ENCODE results near the gene SPATA33. TPM values are rescaled to one million over a fixed set of nuclear protein-coding genes. Genes with fewer than 3 reads are reported as not detected.

SPATA33 gene
- total RNA-seq, 1 experiment from 2014 or later = 23.5 TPM

- intact Hi-C loops (cut with micrococcal nuclease; ENCODE audit: unreplicated experiment) = no loop called here
- CTCF ChIA-PET = interaction anchor here (0.6 to 0.7 kb wide), 3 partner anchors 10 to 1167 kb away, joined by 3 to 12 read pairs (median 4); no protein-coding TSS in a partner anchor
- Mint-ChIP-seq H3K27me3 (ENCODE audit: unreplicated experiment) (no peaks in the 10 kb centered on the region), H3K9me3 (ENCODE audit: low read depth, unreplicated experiment) (no peaks in the 10 kb centered on the region), H3K4me3 (ENCODE audit: low read depth, unreplicated experiment) (no peak overlapping the region), H3K4me1 (ENCODE audit: low read depth, unreplicated experiment) (peaks cover 20% of the 10 kb centered on the region), H3K36me3 (ENCODE audit: insufficient read depth, unreplicated experiment) (peaks cover 79% of the 10 kb centered on the region), H3K27ac (ENCODE audit: unreplicated experiment) (no peak overlapping the region)
- TF ChIP-seq CTCF (IDR thresholded peaks at IDR 0.05; ENCODE audit: unreplicated experiment) = no peak
- BruUV-seq (replicated peaks) = no TSS peak
- DNase-seq = no peak
These were observed 2.5 kb upstream of the SPATA33 start for GRCh38 chr16:89655062-89655643.

GRCh38 chr16:89656435-89657121 lies 1.1 kb upstream of the SPATA33 start:
- Mint-ChIP-seq H3K27me3 (ENCODE audit: unreplicated experiment) (no peaks in the 10 kb centered on the region), H3K4me3 (ENCODE audit: low read depth, unreplicated experiment) (peak overlapping the region; percentile 98), H3K9me3 (ENCODE audit: low read depth, unreplicated experiment) (no peaks in the 10 kb centered on the region), H3K27ac (ENCODE audit: unreplicated experiment) (peak overlapping the region; percentile 18), H3K4me1 (ENCODE audit: low read depth, unreplicated experiment) (peaks cover 20% of the 10 kb centered on the region), H3K36me3 (ENCODE audit: insufficient read depth, unreplicated experiment) (peaks cover 79% of the 10 kb centered on the region)
- CTCF ChIA-PET = interaction anchor here (0.6 kb wide), 1 partner anchor 159 kb away, joined by 9 read pairs; no protein-coding TSS in a partner anchor
- no peak for TF ChIP-seq CTCF (IDR thresholded peaks at IDR 0.05; ENCODE audit: unreplicated experiment)
- TSS peak; percentile 55 for BruUV-seq (replicated peaks)
- intact Hi-C loops (cut with micrococcal nuclease; ENCODE audit: unreplicated experiment) = no loop called here
- DNase-seq = no peak

- no peaks in the 10 kb centered on the region for H3K27me3 Mint-ChIP-seq (ENCODE audit: unreplicated experiment)
- peak overlapping the region; percentile 98 for H3K4me3 Mint-ChIP-seq (ENCODE audit: low read depth, unreplicated experiment)
- DNase-seq = peak; percentile 34
- intact Hi-C loops (cut with micrococcal nuclease; ENCODE audit: unreplicated experiment) = no loop called here
- H3K36me3 Mint-ChIP-seq (ENCODE audit: insufficient read depth, unreplicated experiment) = peaks cover 82% of the 10 kb centered on the region
- BruUV-seq (replicated peaks) = no TSS peak
- TF ChIP-seq CTCF (IDR thresholded peaks at IDR 0.05; ENCODE audit: unreplicated experiment) = no peak
- peak overlapping the region; percentile 88 for H3K27ac Mint-ChIP-seq (ENCODE audit: unreplicated experiment)
- H3K9me3 Mint-ChIP-seq (ENCODE audit: low read depth, unreplicated experiment) = no peaks in the 10 kb centered on the region
- H3K4me1 Mint-ChIP-seq (ENCODE audit: low read depth, unreplicated experiment) = peaks cover 20% of the 10 kb centered on the region
- CTCF ChIA-PET = interaction anchor here (0.6 to 1.7 kb wide), 3 partner anchors 19 to 42 kb away, joined by 4 to 6 read pairs (median 4); partner anchors contain the start of gene CDK10
These were observed 714 bp downstream of the SPATA33 start for GRCh38 chr16:89658221-89658879.

GRCh38 chr16:89660146-89660545 lies 2.5 kb downstream of the SPATA33 start:
- BruUV-seq (replicated peaks) = no TSS peak
- DNase-seq = no peak
- Mint-ChIP-seq H3K27me3 (ENCODE audit: unreplicated experiment) (no peaks in the 10 kb centered on the region), H3K4me3 (ENCODE audit: low read depth, unreplicated experiment) (no peak overlapping the region), H3K4me1 (ENCODE audit: low read depth, unreplicated experiment) (peaks cover 19% of the 10 kb centered on the region), H3K27ac (ENCODE audit: unreplicated experiment) (no peak overlapping the region), H3K9me3 (ENCODE audit: low read depth, unreplicated experiment) (no peaks in the 10 kb centered on the region), H3K36me3 (ENCODE audit: insufficient read depth, unreplicated experiment) (peaks cover 74% of the 10 kb centered on the region)
- CTCF ChIA-PET = interaction anchor here (1.7 kb wide), 1 partner anchor 40 kb away, joined by 4 read pairs; no protein-coding TSS in a partner anchor
- intact Hi-C loops (cut with micrococcal nuclease; ENCODE audit: unreplicated experiment) = no loop called here
- TF ChIP-seq CTCF (IDR thresholded peaks at IDR 0.05; ENCODE audit: unreplicated experiment) = no peak
